Prostate gland (tissue), 2 donors: ENCODE measurements around the gene SUPT3H. TPM values are rescaled to one million over a fixed set of nuclear protein-coding genes. Genes with fewer than 3 reads are reported as not detected.

Experiments used
- DNase-seq: peaks from one replicate; pipeline ENCODE4 v3.0.0-alpha.2; 2019; ENCODE audit warnings: low spot score
- H3K27ac ChIP-seq, 2 donors: fragments of 200-600 bp; sonication (generic); 2 replicates each; pipeline ENCODE4 v1.5.1; 2017 to 2019
- H3K27me3 ChIP-seq: fragments of 200-600 bp; sonication (generic); replicated peaks from 2 replicates; pipeline ENCODE4 v1.5.1; 2019; ENCODE audit not compliant: insufficient read depth
- H3K36me3 ChIP-seq, 2 donors: fragments of 200-600 bp; sonication (generic); 1 replicate in 1 of 2; 2 replicates in 1 of 2; pipeline versions ENCODE4 v1.5.1 to v1.8.1; 2017 to 2019
- H3K4me1 ChIP-seq: fragments of 200-600 bp; sonication (generic); replicated peaks from 2 replicates; pipeline ENCODE4 v1.5.1; 2019
- H3K4me3 ChIP-seq, 2 donors: fragments of 200-600 bp; sonication (generic); 2 replicates each; pipeline ENCODE4 v1.5.1; 2017 to 2019
- H3K9me3 ChIP-seq: fragments of 200-600 bp; sonication (generic); 2 replicates; pipeline ENCODE4 v1.5.1; 2017
- POLR2A ChIP-seq: fragments of 450-650 bp; IDR thresholded peaks from one replicate; pipeline ENCODE4 v1.6.1; 2016; ENCODE audit warnings: antibody characterized with exemption, mild to moderate bottlenecking
- POLR2AphosphoS5 ChIP-seq: sonication (generic); formaldehyde crosslinking; IDR thresholded peaks from one replicate; pipeline ENCODE4 v1.6.1; 2017; ENCODE audit warnings: antibody characterized with exemption
- WGBS: methylation state at CpG from one replicate; pipeline ENCODE4 v1.1.5; 2018; 5-methylcytosine and 5-hydroxymethylcytosine counted together
- intact Hi-C: fragments of 100-400 bp; cut with DNase I; formaldehyde crosslinking; loops from one replicate; pipeline ENCODE4 v1.14.2; 2022
- total RNA-seq, 2 donors: library from RNA; depleted of rRNA; stranded (reverse); fragments of >200 nt; gene quantifications; one replicate each; pipeline ENCODE4 v1.1.0, GENCODE V29; 2016
- TF ChIP-seq, protein P1 (sequence below), 4 experiments: fragments of 200-600 bp in 2 of 4; fragments of 450-650 bp in 2 of 4; sonication (generic) in 2 of 4; IDR thresholded peaks; 1 replicate in 3 of 4; 2 replicates in 1 of 4; pipeline ENCODE4 v1.5.1; 2016 to 2019; ENCODE audit warnings: antibody characterized with exemption in 4 of 4, mild to moderate bottlenecking in 2 of 4, moderate library complexity in 2 of 4

SUPT3H gene
- total RNA-seq, 2 donors from 2014 or later = 4.6 to 13.1 TPM

DNA sequence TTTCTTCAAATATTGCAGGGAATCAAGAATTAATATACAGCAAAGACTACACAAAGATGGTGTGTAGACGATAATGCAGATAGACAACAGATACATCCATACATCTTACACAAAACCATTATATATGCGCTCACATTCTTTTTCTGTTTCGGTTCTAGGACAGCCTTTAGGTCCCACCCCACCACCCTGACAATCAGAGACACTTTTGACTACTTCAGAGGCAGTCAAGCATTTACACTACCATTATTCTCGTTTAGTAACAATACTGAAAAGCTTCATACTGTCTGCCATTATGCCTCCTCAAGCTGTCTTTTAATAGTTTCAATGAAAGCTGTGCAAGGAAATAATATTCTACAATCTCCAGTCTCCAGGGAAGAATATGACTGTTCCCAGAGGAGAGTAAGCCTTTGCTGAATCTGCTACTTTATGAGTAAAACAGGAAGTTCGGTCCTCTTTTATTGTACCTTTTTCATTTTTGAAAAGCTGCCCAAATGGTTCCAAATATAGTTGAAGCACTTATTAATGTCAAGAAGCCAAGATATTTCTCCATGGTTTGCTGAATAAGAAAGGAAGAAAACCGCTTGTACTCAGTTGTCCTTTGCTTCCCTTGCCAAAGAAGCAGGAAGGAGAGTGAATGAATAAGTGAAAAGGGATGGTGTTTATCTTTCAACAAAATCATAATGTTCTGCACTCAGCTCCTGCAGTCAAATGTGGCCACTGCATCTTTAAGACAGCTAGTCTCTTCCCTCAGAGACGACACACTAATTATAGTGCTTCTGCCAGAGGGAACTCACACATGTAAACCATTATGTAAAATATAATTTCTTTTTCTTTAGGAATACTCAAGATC is 521.9 kb downstream of the SUPT3H start:
- Histone ChIP-seq H3K4me3 (no peak overlapping the region), H3K9me3 (no peaks in the 10 kb centered on the region), H3K4me1 (peaks cover 3% of the 10 kb centered on the region), H3K27ac (no peak overlapping the region), H3K36me3 (no peaks in the 10 kb centered on the region), H3K27me3 (no peaks in the 10 kb centered on the region)
- WGBS = 45% methylated on average over 7 of the region's 7 CpGs
- intact Hi-C loops = no loop called here
- TF ChIP-seq, protein P1, sequence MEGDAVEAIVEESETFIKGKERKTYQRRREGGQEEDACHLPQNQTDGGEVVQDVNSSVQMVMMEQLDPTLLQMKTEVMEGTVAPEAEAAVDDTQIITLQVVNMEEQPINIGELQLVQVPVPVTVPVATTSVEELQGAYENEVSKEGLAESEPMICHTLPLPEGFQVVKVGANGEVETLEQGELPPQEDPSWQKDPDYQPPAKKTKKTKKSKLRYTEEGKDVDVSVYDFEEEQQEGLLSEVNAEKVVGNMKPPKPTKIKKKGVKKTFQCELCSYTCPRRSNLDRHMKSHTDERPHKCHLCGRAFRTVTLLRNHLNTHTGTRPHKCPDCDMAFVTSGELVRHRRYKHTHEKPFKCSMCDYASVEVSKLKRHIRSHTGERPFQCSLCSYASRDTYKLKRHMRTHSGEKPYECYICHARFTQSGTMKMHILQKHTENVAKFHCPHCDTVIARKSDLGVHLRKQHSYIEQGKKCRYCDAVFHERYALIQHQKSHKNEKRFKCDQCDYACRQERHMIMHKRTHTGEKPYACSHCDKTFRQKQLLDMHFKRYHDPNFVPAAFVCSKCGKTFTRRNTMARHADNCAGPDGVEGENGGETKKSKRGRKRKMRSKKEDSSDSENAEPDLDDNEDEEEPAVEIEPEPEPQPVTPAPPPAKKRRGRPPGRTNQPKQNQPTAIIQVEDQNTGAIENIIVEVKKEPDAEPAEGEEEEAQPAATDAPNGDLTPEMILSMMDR (IDR thresholded peaks at IDR 0.05) = no peak
- peak; percentile 6 for TF ChIP-seq POLR2AphosphoS5
- DNase-seq = no peak

DNA sequence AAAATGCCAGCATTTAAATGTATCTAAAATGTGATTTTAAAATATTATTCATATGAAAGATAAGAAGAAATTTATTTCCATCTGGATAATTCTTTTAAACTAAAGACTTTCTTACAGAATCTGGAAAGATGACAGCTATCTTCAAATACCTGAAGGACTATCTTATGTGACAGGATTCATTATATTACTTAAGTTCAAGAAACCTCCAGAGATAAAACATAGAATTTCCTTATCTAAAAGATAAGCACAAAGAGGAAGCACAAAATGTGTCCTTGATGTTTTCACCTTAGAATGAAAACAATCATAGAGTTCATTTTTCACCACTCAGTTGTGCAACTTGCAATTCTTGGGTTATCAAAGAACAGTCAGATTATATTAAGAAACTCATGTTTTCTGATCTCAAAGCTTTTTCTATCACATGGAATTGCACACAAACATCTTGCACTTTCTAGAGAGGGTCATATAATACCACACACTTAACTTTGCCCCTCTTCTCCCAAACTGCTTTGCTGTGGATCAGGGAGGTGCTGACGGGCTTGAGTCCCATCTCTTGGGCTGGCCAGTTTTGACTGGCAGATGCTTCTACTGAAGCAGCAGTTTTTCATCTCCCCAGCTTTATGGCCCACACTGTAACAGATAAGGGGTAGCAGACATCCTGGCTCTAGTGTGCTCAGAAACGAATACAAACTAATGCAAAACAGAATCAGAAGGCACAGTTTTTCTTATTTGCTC is 522.9 kb downstream of the SUPT3H start:
- H3K4me1 ChIP-seq = peaks cover 3% of the 10 kb centered on the region
- intact Hi-C loops = no loop called here
- no peak for DNase-seq
- TF ChIP-seq, protein P1 (IDR thresholded peaks at IDR 0.05) = no peak
- no peak for TF ChIP-seq POLR2AphosphoS5
- WGBS = 73% methylated on average over 2 of the region's 2 CpGs
- no peaks in the 10 kb centered on the region for H3K27me3 ChIP-seq
- H3K27ac ChIP-seq = no peak overlapping the region
- no peaks in the 10 kb centered on the region for H3K36me3 ChIP-seq
- no peaks in the 10 kb centered on the region for H3K9me3 ChIP-seq
- no peak overlapping the region for H3K4me3 ChIP-seq

DNA sequence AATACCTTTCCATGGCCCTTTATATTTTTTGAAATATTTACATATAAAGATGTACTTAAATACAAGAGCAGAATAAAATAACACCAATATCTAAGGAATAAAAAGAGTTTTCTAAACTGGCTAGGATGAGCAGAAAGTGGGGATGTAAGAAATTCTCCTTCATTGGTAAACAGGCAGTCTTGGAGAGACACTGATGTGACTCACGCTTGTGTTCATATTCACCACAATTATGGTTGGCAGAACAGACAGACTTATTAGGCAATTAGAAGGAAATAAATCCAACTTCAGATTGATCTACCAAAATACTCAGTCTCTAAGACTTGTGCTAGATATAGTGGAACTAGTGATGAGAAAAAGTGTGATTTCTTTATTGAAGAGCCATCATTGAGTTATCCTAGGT is 526.6 kb downstream of the SUPT3H start:
- TF ChIP-seq, protein P1 (IDR thresholded peaks at IDR 0.05) = no peak
- TF ChIP-seq POLR2AphosphoS5 = no peak
- no peak for TF ChIP-seq POLR2A
- DNase-seq = no peak
- no peaks in the 10 kb centered on the region for H3K36me3 ChIP-seq
- no peak overlapping the region for H3K27ac ChIP-seq
- no peak overlapping the region for H3K4me3 ChIP-seq
- H3K27me3 ChIP-seq = no peaks in the 10 kb centered on the region
- H3K4me1 ChIP-seq = peaks cover 3% of the 10 kb centered on the region
- WGBS = 86% methylated on average over 1 of the region's 1 CpG
- intact Hi-C loops = no loop called here
- no peaks in the 10 kb centered on the region for H3K9me3 ChIP-seq

DNA sequence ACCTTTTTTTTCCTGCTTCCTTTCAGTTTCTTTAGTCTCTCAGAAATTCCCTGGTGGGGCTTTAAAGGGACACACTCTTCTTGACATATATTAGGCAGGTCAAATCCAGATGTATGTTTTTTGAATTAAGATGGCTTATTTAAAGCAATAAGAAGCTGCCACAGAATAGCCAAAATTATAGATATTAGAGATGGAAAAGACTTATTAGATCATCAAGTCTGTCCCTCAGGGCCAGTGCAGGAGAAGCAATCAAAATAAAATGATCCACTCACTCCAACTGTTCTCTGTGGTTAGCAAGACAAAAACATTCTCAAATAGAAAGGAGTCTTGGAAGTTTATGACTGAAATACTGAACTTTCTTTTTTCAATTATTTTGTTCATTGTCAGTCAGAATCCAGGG is 527.4 kb downstream of the SUPT3H start:
- Histone ChIP-seq H3K9me3 (no peaks in the 10 kb centered on the region), H3K4me3 (no peak overlapping the region), H3K4me1 (no peaks in the 10 kb centered on the region), H3K27ac (no peak overlapping the region), H3K36me3 (no peaks in the 10 kb centered on the region), H3K27me3 (no peaks in the 10 kb centered on the region)
- DNase-seq = no peak
- intact Hi-C loops = no loop called here
- TF ChIP-seq POLR2A = no peak
- TF ChIP-seq POLR2AphosphoS5 = no peak
- TF ChIP-seq, protein P1 (IDR thresholded peaks at IDR 0.05) = no peak

DNA sequence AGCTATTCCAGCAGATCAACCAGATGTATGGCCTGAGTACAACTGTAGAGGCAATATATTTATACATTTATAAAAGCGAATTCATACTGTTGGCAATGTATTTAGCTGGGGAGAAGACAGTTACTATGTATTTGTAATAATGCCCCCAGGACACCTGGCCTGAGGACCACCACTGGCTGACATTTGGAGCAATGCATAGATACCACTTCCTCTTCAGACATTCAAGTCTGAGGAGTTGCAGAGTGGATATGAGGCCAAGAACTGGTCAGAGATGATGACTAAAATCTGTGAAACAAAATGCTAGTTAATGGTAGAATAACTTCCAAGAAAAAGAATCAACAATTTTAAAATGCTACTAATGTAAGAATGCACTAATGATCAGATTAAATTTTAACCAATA is 527.9 kb downstream of the SUPT3H start:
- intact Hi-C loops = no loop called here
- H3K27ac ChIP-seq = no peak overlapping the region
- TF ChIP-seq POLR2AphosphoS5 (no peak), POLR2A (no peak)
- TF ChIP-seq, protein P1 (IDR thresholded peaks at IDR 0.05) = no peak
- H3K27me3 ChIP-seq = no peaks in the 10 kb centered on the region
- no peak overlapping the region for H3K4me3 ChIP-seq
- H3K4me1 ChIP-seq = no peaks in the 10 kb centered on the region
- no peaks in the 10 kb centered on the region for H3K36me3 ChIP-seq
- no peaks in the 10 kb centered on the region for H3K9me3 ChIP-seq
- DNase-seq = no peak
- WGBS = 77% methylated on average over 1 of the region's 1 CpG
